HG03135 (cell line): ENCODE measurements around the gene LAMC2.

Experiments
- ATAC-seq: cut with Tn5 transposase; IDR thresholded peaks from one replicate; pipeline ENCODE4 v1.9.1; 2021; ENCODE audit warnings: mild to moderate bottlenecking, moderate library complexity; ENCODE audit not compliant: unreplicated experiment

LAMC2 gene

GRCh38 chr1:183283286-183283685, 97.2 kb downstream of the LAMC2 start:
- ATAC-seq: no peak

GRCh38 chr1:183284086-183284485, 98.0 kb downstream of the LAMC2 start:
- ATAC-seq: no peak

- no peak for ATAC-seq
Measured at GRCh38 chr1:183285256-183285655, 99.2 kb downstream of the LAMC2 start.

GRCh38 chr1:183285746-183286145, 99.7 kb downstream of the LAMC2 start:
- no peak for ATAC-seq

- no peak for ATAC-seq
Measured at GRCh38 chr1:183287191-183287675, 101.2 kb downstream of the LAMC2 start.

- ATAC-seq: no peak
Measured at GRCh38 chr1:183288583-183288982, 102.5 kb downstream of the LAMC2 start.

GRCh38 chr1:183289051-183289496, 103.0 kb downstream of the LAMC2 start:
- ATAC-seq: no peak

GRCh38 chr1:183290628-183291027, 104.6 kb downstream of the LAMC2 start:
- no peak for ATAC-seq

GRCh38 chr1:183291216-183291762, 105.2 kb downstream of the LAMC2 start:
- no peak for ATAC-seq

GRCh38 chr1:183291802-183292514, 105.9 kb downstream of the LAMC2 start:
- no peak for ATAC-seq

- ATAC-seq: no peak
Measured at GRCh38 chr1:183293241-183293640, 107.2 kb downstream of the LAMC2 start.

- no peak for ATAC-seq
Measured at GRCh38 chr1:183293876-183294275, 107.8 kb downstream of the LAMC2 start.
